HepG2 (cell line): ENCODE results near the gene PCYOX1L. TPM values are rescaled to one million over a fixed set of nuclear protein-coding genes. Genes with fewer than 3 reads are reported as not detected.

ENCODE experiments used
- CBX5 ChIP-seq: sonication (generic); formaldehyde crosslinking; IDR thresholded peaks from 2 replicates; pipeline ENCODE4 v1.4.0; 2020; ENCODE audit warnings: missing genetic modification reagents, borderline replicate concordance
- CTCF ChIP-seq: sonication (generic); formaldehyde crosslinking; IDR thresholded peaks from 2 replicates; pipeline ENCODE4 v1.5.0; 2020; ENCODE audit warnings: mild to moderate bottlenecking, missing genetic modification reagents, moderate library complexity
- GATAD2A ChIP-seq: IDR thresholded peaks from 2 replicates; pipeline ENCODE4 v1.6.1; 2016
- HOXA5 ChIP-seq: sonication (generic); formaldehyde crosslinking; IDR thresholded peaks from 2 replicates; pipeline ENCODE4 v1.4.0; 2020; ENCODE audit warnings: missing genetic modification reagents
- MAFF ChIP-seq: IDR thresholded peaks from 2 replicates; pipeline ENCODE4 v1.6.1; 2011; ENCODE audit warnings: low read depth, low read length, improper control_type of control experiment
- MATR3 ChIP-seq: sonication (generic); formaldehyde crosslinking; IDR thresholded peaks from 2 replicates; pipeline ENCODE4 v1.4.0; 2020; ENCODE audit warnings: missing genetic modification reagents
- MEIS1 ChIP-seq: sonication (generic); formaldehyde crosslinking; IDR thresholded peaks from 2 replicates; pipeline ENCODE4 v1.9.0; 2021; ENCODE audit warnings: mild to moderate bottlenecking, missing genetic modification reagents, moderate library complexity, borderline replicate concordance
- NCOA1 ChIP-seq: sonication (generic); formaldehyde crosslinking; IDR thresholded peaks from 2 replicates; pipeline ENCODE4 v1.9.0; 2021; ENCODE audit warnings: missing genetic modification reagents
- RFXAP ChIP-seq: sonication (generic); formaldehyde crosslinking; IDR thresholded peaks from 2 replicates; pipeline ENCODE4 v1.4.0; 2020; ENCODE audit warnings: missing genetic modification reagents, borderline replicate concordance
- YEATS2 ChIP-seq: sonication (generic); formaldehyde crosslinking; IDR thresholded peaks from 2 replicates; pipeline ENCODE4 v1.4.0; 2020; ENCODE audit warnings: missing genetic modification reagents, borderline replicate concordance
- ZC3H4 ChIP-seq: sonication (generic); formaldehyde crosslinking; IDR thresholded peaks from 2 replicates; pipeline ENCODE4 v1.4.0; 2020; ENCODE audit warnings: missing genetic modification reagents, borderline replicate concordance
- ZHX2 ChIP-seq, 2 experiments: sonication (generic) in 1 of 2; formaldehyde crosslinking in 1 of 2; IDR thresholded peaks; 2 replicates each; pipeline versions ENCODE4 v1.6.1 to v1.9.0; 2014 to 2022; ENCODE audit warnings: antibody characterized with exemption in 1 of 2, borderline replicate concordance in 1 of 2, inconsistent platforms in 1 of 2, low read depth in 1 of 2, missing genetic modification reagents in 1 of 2
- ZMYM3 ChIP-seq: sonication (generic); formaldehyde crosslinking; IDR thresholded peaks from 2 replicates; pipeline ENCODE4 v1.5.1; 2020; ENCODE audit warnings: mild to moderate bottlenecking, missing genetic modification reagents
- ZNF335 ChIP-seq: sonication (generic); formaldehyde crosslinking; IDR thresholded peaks from 2 replicates; pipeline ENCODE4 v1.4.0; 2020; ENCODE audit warnings: missing genetic modification reagents
- ZNF773 ChIP-seq: sonication (generic); formaldehyde crosslinking; IDR thresholded peaks from 2 replicates; pipeline ENCODE4 v1.4.0; 2020; ENCODE audit warnings: missing genetic modification reagents, borderline replicate concordance
- ZSCAN31 ChIP-seq: sonication (generic); formaldehyde crosslinking; IDR thresholded peaks from 2 replicates; pipeline ENCODE4 v1.5.0; 2020; ENCODE audit warnings: low read depth, mild to moderate bottlenecking, missing genetic modification reagents
- polyA plus RNA-seq, 8 experiments: library from polyadenylated mRNA; depleted of rRNA in 3 of 8; stranded (reverse) in 7 of 8; unstranded in 1 of 8; fragments of >200 nt; fragmentation: Illumina TruSeq in 4 of 8; extraction: Trizol in 4 of 8; gene quantifications; 2 replicates each; pipeline versions ENCODE4 v1.2.1 to v1.2.3, GENCODE V29; 2011 to 2016; ENCODE audit warnings: low read depth in 4 of 8, missing spikeins in 1 of 8, mixed read lengths in 1 of 8; ENCODE audit not compliant: insufficient read depth in 1 of 8
- total RNA-seq, 5 experiments: library from RNA; depleted of rRNA; stranded (reverse); fragments of >200 nt; fragmentation: Illumina TruSeq; extraction: Trizol; gene quantifications; 2 replicates each; pipeline ENCODE4 v1.2.3, GENCODE V29; 2016; ENCODE audit warnings: low read depth in 1 of 5
- TF ChIP-seq, protein P1 (sequence below): sonication (generic); formaldehyde crosslinking; IDR thresholded peaks from 2 replicates; pipeline ENCODE4 v1.5.0; 2020; ENCODE audit warnings: mild to moderate bottlenecking, missing genetic modification reagents
- TF ChIP-seq, protein P2 (sequence below): sonication (generic); formaldehyde crosslinking; IDR thresholded peaks from 2 replicates; pipeline ENCODE4 v1.5.0; 2020; ENCODE audit warnings: mild to moderate bottlenecking, missing genetic modification reagents, borderline replicate concordance

Gene PCYOX1L
- total and polyA plus RNA-seq, 2 of the 13 experiments (the other 11 are each of a cell fraction or from before 2014, with no cell fraction given) = 1.00 to 3.7 TPM

GRCh38 chr5:149380466-149381121 is 22.7 kb downstream of the PCYOX1L start (continued):
- TF ChIP-seq NCOA1 (CRISPR knock-in tag) (0 out of 2 replicates have a peak, but pooled peaks have one; percentile 24), ZSCAN31 (CRISPR knock-in tag) (no peak), ZNF773 (CRISPR knock-in tag) (no peak), ZNF335 (CRISPR knock-in tag) (no peak), MAFF (no peak), ZC3H4 (no peak), MATR3 (CRISPR knock-in tag) (no peak), ZMYM3 (CRISPR knock-in tag) (peak; percentile 59; the same call in 1 of the 2 replicates), CBX5 (CRISPR knock-in tag) (no peak), CTCF (CRISPR knock-in tag) (no peak), HOXA5 (no peak), GATAD2A (peak; percentile 62), MEIS1 (CRISPR knock-in tag) (no peak), RFXAP (0 out of 2 replicates have a peak, but pooled peaks have one; percentile 15), ZHX2 (IDR thresholded peaks at IDR 0.05; ENCODE audit: low read depth) (no peak), ZHX2 (CRISPR knock-in tag; IDR thresholded peaks at IDR 0.05; ENCODE audit: borderline replicate concordance) (no peak), YEATS2 (CRISPR knock-in tag) (no peak; the same call in 1 of the 2 replicates)
- TF ChIP-seq, protein P1, sequence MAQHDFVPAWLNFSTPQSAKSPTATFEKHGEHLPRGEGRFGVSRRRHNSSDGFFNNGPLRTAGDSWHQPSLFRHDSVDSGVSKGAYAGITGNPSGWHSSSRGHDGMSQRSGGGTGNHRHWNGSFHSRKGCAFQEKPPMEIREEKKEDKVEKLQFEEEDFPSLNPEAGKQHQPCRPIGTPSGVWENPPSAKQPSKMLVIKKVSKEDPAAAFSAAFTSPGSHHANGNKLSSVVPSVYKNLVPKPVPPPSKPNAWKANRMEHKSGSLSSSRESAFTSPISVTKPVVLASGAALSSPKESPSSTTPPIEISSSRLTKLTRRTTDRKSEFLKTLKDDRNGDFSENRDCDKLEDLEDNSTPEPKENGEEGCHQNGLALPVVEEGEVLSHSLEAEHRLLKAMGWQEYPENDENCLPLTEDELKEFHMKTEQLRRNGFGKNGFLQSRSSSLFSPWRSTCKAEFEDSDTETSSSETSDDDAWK (CRISPR knock-in tag) = no peak
- TF ChIP-seq, protein P2, sequence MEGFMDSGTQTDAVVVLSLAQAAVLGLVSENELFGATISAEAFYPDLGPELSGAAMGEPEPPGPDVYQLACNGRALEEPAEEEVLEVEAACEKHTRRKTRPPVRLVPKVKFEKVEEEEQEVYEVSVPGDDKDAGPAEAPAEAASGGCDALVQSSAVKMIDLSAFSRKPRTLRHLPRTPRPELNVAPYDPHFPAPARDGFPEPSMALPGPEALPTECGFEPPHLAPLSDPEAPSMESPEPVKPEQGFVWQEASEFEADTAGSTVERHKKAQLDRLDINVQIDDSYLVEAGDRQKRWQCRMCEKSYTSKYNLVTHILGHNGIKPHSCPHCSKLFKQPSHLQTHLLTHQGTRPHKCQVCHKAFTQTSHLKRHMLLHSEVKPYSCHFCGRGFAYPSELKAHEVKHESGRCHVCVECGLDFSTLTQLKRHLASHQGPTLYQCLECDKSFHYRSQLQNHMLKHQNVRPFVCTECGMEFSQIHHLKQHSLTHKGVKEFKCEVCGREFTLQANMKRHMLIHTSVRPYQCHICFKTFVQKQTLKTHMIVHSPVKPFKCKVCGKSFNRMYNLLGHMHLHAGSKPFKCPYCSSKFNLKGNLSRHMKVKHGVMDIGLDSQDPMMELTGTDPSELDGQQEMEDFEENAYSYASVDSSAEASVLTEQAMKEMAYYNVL (CRISPR knock-in tag) = no peak; the same call in 1 of the 2 replicates
